ENCODE results near the gene CFAP99. TPM values are rescaled to one million over a fixed set of nuclear protein-coding genes. Genes with fewer than 3 reads are reported as not detected.
A peak's percentile ranks its signal among the peaks of the same experiment; 100 is the strongest.

The CFAP99 gene
- total and polyA plus RNA-seq, 2 donors (not counting 1 experiment from before 2014, with no cell fraction given): under 0.01 TPM; not detected in 1

- Histone ChIP-seq H3K36me3 (ENCODE audit: control insufficient read depth, insufficient read depth, low read length) (no peaks in the 10 kb centered on the region), H3K79me2 (ENCODE audit: control insufficient read depth, insufficient read depth, low read length) (peaks cover 15% of the 10 kb centered on the region), H3K4me2 (ENCODE audit: extremely low read depth, insufficient read depth, low read length) (peak overlapping the region; percentile 80), H3K27ac (ENCODE audit: insufficient read depth, low read length) (peak overlapping the region; percentile 85), H4K20me1 (ENCODE audit: control insufficient read depth, extremely low read depth, insufficient read depth, low read length) (no peaks in the 10 kb centered on the region), H3K4me1 (ENCODE audit: control insufficient read depth, extremely low read depth, insufficient read depth, low read length) (peaks cover 11% of the 10 kb centered on the region), H3K4me3 (replicated peaks in 1 of 4; ENCODE audit: control extremely low read depth in 1 of 4, insufficient read depth in 1 of 4, low read depth in 3 of 4, low read length in 4 of 4) (peak overlapping the region; percentile 23 to 40 (median 31)), H3K9me3 (ENCODE audit: control insufficient read depth, insufficient read depth, low read depth, low read length) (no peaks in the 10 kb centered on the region), H3K9ac (ENCODE audit: insufficient read depth, low read length) (peak overlapping the region; percentile 47), H3K27me3 (ENCODE audit: control insufficient read depth, insufficient read depth, low read length) (no peaks in the 10 kb centered on the region), H2AFZ (ENCODE audit: low read length) (peak overlapping the region; percentile 57)
- DNase-seq (ENCODE audit: low read depth in 2 of 2): peak; percentile 83 to 92
- no peak for TF ChIP-seq EZH2 (IDR thresholded peaks at IDR 0.05; ENCODE audit: low read length, missing control alignments)
- TF ChIP-seq CTCF (conservative IDR thresholded peaks at IDR 0.05 in 1 of 2, IDR thresholded peaks at IDR 0.05 in 1 of 2; ENCODE audit: low read depth in 1 of 2, low read length in 2 of 2): peak; percentile 29 to 46
Measured at GRCh38 chr4:2412885-2413716, 5.7 kb upstream of the CFAP99 start.

GRCh38 chr4:2413821-2414610 lies 4.7 kb upstream of the CFAP99 start:
- DNase-seq (ENCODE audit: low read depth in 2 of 2): no peak
- TF ChIP-seq EZH2 (IDR thresholded peaks at IDR 0.05; ENCODE audit: low read length, missing control alignments): no peak
- no peak for TF ChIP-seq CTCF (conservative IDR thresholded peaks at IDR 0.05 in 1 of 2, IDR thresholded peaks at IDR 0.05 in 1 of 2; ENCODE audit: low read depth in 1 of 2, low read length in 2 of 2)
- Histone ChIP-seq H3K9me3 (ENCODE audit: control insufficient read depth, insufficient read depth, low read depth, low read length) (no peaks in the 10 kb centered on the region), H4K20me1 (ENCODE audit: control insufficient read depth, extremely low read depth, insufficient read depth, low read length) (no peaks in the 10 kb centered on the region), H2AFZ (ENCODE audit: low read length) (no peak overlapping the region), H3K4me3 (replicated peaks in 1 of 4; ENCODE audit: control extremely low read depth in 1 of 4, insufficient read depth in 1 of 4, low read depth in 3 of 4, low read length in 4 of 4) (no peak overlapping the region), H3K79me2 (ENCODE audit: control insufficient read depth, insufficient read depth, low read length) (peaks cover 15% of the 10 kb centered on the region), H3K36me3 (ENCODE audit: control insufficient read depth, insufficient read depth, low read length) (no peaks in the 10 kb centered on the region), H3K4me2 (ENCODE audit: extremely low read depth, insufficient read depth, low read length) (peak overlapping the region; percentile 64), H3K4me1 (ENCODE audit: control insufficient read depth, extremely low read depth, insufficient read depth, low read length) (peaks cover 11% of the 10 kb centered on the region), H3K27ac (ENCODE audit: insufficient read depth, low read length) (peak overlapping the region; percentile 85), H3K27me3 (ENCODE audit: control insufficient read depth, insufficient read depth, low read length) (no peaks in the 10 kb centered on the region), H3K9ac (ENCODE audit: insufficient read depth, low read length) (no peak overlapping the region)

GRCh38 chr4:2415213-2415612 lies 3.5 kb upstream of the CFAP99 start:
- Histone ChIP-seq H3K9ac (ENCODE audit: insufficient read depth, low read length) (no peak overlapping the region), H3K4me3 (replicated peaks in 1 of 4; ENCODE audit: control extremely low read depth in 1 of 4, insufficient read depth in 1 of 4, low read depth in 3 of 4, low read length in 4 of 4) (no peak overlapping the region), H2AFZ (ENCODE audit: low read length) (no peak overlapping the region), H3K4me1 (ENCODE audit: control insufficient read depth, extremely low read depth, insufficient read depth, low read length) (peaks cover 14% of the 10 kb centered on the region), H3K36me3 (ENCODE audit: control insufficient read depth, insufficient read depth, low read length) (no peaks in the 10 kb centered on the region), H3K79me2 (ENCODE audit: control insufficient read depth, insufficient read depth, low read length) (peaks cover 13% of the 10 kb centered on the region), H3K4me2 (ENCODE audit: extremely low read depth, insufficient read depth, low read length) (no peak overlapping the region), H4K20me1 (ENCODE audit: control insufficient read depth, extremely low read depth, insufficient read depth, low read length) (no peaks in the 10 kb centered on the region), H3K27ac (ENCODE audit: insufficient read depth, low read length) (no peak overlapping the region), H3K27me3 (ENCODE audit: control insufficient read depth, insufficient read depth, low read length) (peaks cover 10% of the 10 kb centered on the region), H3K9me3 (ENCODE audit: control insufficient read depth, insufficient read depth, low read depth, low read length) (no peaks in the 10 kb centered on the region)
- DNase-seq (ENCODE audit: low read depth in 2 of 2): no peak
- no peak for TF ChIP-seq EZH2 (IDR thresholded peaks at IDR 0.05; ENCODE audit: low read length, missing control alignments)
- TF ChIP-seq CTCF (conservative IDR thresholded peaks at IDR 0.05 in 1 of 2, IDR thresholded peaks at IDR 0.05 in 1 of 2; ENCODE audit: low read depth in 1 of 2, low read length in 2 of 2): no peak

Data from fibroblast of lung (primary cell).